ENCODE measurements around the gene DNASE2B.

The DNASE2B gene

DNA sequence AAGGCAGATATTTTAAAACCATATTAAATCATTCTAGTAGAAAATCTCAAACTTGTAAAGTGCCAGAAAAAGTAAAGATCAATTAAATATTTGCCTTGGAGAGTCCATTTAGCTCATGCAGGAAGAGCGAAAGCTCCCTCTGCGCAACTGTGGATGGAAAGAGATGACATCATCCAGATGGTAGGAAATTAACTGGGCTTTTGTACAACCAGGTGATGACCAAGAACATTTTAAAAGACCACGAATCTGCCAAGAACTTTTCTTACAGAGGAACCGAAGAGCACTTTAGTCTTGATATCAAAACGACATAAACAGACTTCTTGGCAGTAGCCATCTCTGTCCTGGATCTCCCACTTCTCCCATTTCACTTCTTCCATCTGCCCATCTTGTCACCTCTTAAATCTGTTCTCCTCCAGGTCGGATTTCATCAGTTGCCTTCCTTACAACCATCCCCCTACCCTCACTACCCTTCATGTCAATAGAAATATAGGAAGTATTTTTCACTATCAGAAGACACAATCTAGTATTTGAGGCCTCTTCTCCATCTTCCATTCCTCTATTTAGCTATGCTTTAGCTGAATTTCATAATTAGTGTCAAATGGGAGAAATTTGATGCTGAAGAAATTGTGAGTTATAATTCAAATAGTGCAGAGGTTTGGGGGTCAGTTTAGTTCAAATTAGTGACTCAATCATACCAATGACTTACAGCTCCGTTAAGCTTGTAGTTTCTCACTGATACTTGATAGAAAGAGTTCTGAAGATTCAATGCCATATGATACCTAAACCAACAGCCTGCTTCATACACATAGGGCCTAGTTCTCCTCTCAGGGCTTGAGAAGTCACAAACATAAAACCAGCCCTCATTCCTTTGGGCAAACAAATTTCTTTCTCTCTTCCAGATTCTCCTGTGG is 22.0 kb upstream of the DNASE2B start:
- DNase-seq, result no peak

GRCh38 chr1:84377480-84378095 is 20.7 kb upstream of the DNASE2B start:
- no peak for DNase-seq

GRCh38 chr1:84379138-84379916 is 19.0 kb upstream of the DNASE2B start:
- DNase-seq, result no peak

- no peak for DNase-seq
These were observed 18.4 kb upstream of the DNASE2B start for GRCh38 chr1:84379917-84380180.

GRCh38 chr1:84382127-84382526 is 16.2 kb upstream of the DNASE2B start:
- DNase-seq, result no peak

DNA sequence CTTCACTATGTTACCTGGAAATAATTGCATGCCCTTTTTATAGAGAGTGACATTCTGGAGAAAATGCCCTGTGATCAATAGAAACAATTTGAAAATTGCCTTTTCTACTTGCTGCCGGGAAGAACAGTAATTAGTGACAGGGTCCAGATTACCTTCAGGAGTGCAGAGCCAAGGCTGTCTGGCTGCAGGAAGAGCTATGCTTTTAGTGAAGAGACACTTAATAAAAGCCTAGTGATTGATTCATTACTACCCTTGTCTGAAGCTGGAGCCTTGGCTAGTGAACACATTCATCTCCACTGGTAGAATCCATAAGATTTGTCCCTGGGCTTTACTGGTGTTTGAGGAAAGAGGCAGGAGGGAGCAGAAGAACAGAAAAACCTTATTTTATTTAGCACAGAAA is 12.9 kb upstream of the DNASE2B start:
- no peak for DNase-seq

DNA sequence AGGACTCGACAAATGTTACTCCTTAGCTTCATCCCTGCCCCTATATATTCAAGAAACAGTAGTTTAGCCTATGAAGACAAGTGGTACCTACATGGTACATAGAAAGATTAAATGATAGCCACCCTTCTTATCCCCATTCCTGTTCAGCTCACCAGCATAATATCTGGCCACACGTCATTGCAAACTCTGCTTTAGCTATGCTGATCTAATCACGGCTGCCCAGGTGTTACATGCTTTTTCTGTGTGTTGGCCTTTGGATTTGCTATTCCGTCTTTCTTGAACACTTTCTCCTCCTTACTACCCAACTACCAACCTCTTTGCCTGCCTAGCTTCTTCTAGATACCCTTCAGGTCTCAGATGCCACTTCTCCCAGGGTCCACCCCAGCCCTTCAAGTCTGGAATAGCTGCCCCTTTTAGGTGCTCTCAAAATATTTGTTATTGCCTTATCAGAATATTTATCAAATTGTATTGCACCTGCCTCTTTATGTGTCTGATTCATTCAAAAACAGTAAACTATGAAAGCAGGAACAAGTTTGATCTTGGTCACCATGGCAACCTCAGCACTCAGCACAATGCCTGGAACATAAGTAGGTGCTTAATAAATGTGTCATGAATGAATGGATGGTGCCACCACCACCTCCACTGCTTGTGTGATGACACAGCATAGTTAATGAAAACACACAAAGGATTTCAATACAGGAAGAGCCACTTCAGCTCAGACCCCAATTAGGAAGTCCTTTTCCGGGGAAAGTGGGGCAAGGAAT is 11.4 kb upstream of the DNASE2B start:
- DNase-seq, result no peak

- DNase-seq, result no peak
These were observed 10.7 kb upstream of the DNASE2B start for GRCh38 chr1:84387480-84388163.

GRCh38 chr1:84390226-84390625 is 8.1 kb upstream of the DNASE2B start:
- DNase-seq, result no peak

GRCh38 chr1:84401156-84401555 is 2.9 kb downstream of the DNASE2B start:
- no peak for DNase-seq

DNA sequence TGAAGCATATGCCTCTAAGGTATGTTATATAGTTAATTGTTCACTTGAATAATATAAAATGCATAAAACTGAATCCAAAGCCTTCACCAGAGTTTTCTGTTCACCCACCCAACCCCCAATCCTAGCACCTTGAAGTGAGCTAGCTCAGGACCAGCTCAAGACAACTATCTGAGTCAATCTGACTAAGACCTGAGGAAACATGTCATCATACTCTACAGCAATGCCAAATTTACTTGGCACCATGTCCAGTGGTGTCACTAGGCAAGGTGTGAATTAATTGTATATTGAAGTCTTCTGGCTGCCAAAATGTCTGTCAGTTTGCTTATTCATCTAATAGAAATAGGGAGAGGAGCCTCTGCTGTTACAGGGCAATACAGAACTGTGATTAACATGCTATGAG is 3.8 kb downstream of the DNASE2B start:
- DNase-seq, result no peak

DNA sequence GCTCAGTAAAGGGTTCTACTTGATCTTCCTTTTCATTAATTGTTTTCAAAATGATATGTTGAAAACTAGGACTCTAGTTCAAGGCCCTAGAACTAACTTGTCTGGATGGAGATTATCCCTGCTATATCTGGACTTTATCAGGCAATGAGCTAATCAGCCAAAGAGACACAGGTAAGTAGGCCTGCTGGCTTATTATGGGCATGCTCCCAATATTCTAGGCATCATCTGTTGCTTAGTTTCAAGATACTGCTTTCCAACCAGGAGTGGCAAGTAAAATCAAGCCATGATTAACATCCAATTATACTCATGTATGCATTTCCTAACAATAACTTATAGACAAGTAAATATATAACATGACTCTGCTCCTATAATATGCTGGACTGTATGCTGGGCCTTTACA is 4.2 kb downstream of the DNASE2B start:
- no peak for DNase-seq

DNA sequence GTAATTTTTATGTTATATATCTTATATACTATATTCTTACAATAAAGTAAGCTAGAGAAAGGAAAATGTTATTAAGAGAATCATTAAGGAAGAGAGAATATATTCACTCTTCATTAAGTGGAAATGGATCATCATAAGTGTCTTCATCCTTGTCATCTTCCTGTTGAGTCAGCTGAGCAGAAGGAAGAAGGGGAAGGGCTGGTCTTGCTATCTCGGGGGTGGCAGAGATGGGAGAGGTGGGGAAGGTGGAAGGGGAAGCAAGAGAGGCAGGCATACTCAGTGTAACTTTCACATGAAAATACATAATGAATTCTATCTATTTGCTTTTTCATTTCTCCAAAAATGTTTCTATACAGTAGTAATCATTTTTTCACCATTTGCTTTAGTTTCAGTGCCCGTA is 5.1 kb downstream of the DNASE2B start:
- DNase-seq, result no peak

DNA sequence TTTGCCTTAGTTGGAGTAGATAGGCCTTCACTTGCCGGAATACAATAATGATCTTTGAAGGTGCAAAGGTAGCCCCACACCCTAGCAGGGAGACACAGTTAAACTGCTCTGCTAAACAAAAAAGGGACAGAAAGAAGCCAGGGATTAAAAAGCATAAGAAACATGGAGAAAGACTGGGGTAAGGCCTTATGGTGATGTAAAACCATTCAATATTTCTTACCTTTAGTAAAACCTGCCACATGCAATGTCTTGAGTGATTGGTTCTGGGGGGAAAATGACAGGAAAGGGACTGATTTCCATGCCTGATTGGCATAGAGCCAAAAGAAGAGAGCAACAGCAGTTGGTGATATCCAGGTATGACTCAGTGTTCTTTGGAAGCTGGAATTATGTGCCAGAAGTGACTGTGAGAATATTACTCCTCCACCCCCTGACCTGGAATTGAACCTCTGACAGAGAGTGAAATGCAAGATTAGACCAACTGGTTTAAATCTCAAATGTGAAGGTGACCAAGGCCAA is 8.1 kb downstream of the DNASE2B start:
- DNase-seq, result no peak

DNA sequence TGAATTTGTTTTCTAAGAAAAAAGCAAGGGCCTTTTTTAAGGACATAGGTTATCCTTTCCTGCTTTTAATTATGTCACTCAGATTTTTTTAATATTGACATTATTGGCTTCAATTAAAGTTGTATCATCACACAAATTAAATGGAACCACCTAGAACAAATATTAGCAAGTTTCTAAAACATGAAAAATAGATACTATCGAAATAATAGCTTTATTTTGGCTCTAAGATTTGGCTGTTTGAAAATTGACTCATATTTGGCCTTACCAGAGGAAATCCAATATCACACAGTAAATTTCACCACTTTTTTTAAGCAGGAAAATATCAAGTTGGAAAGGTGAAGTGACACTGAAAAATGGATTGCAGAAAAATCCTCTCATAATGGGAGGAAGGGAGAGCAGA is 9.2 kb downstream of the DNASE2B start:
- DNase-seq, result no peak

DNA sequence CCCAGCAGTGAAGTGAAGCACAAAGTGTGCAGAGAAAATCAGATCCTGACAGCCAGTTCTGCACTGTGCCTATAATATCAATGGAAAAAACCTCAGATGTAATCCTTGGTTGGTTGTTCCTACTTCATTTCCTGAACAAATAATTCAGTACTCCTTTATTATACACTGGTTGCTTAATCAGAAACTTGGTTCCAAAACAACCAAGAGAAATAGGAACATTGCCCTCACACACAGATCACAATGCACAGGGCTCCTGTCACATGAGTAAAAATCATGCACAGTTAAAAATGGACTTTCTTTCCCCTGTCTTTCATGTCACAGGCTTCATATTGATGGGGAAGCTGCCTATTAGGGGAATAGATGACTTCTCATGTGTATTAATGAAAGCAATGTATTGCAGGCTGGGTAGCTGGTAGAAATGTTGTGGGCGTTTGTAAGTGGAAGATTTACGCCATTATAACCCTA is 9.7 kb downstream of the DNASE2B start:
- no peak for DNase-seq

DNA sequence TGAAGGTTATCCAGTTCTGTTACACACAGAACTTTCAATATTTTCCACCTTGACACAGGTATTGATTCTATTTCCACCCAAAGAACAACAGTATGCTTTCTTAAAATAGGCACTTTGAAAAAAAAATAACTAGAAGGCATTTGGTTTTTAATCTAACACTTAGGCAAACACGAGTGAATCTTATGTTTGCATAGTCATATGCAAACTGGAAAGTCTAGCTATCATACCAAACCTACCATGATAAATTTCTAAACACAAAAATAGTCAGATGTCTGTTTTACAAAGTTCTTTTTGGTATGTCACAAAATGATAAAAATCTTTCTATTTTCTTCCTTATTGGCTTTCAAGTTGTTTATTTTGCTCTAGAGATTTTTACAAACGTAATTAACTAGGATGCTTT is 11.6 kb downstream of the DNASE2B start:
- no peak for DNase-seq

DNA sequence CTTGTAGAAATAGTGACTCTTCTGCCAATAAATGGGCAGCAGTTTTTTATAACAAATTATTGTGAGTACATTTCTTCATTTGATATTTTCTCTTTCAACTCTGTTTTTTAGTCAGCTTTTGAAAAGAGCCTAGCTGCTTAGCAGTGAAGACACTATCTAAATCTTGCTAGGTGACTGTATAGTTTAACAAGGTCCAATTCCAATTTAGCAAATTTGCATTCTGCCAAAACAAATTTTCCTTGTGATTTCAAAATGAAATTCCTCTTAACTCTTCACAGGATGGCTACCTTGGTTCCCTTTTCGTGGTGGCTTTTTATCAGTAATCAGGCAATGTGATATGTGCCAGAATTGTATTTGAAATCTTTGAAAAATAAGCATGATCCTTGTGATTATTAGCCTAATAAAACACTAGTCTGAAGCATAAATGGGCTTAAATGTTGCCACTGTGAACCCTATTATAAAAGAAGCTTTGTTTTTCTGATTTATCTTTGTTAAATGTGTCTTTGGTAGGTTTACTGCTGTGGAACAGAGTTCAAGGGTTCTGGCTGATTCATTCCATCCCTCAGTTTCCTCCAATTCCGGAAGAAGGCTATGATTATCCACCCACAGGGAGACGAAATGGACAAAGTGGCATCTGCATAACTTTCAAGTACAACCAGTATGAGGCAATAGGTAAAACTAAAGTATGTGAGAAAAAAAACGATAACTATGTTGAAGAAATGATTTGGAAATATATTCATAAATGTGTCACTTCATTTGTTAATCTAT is 12.2 kb downstream of the DNASE2B start:
- no peak for DNase-seq

DNA sequence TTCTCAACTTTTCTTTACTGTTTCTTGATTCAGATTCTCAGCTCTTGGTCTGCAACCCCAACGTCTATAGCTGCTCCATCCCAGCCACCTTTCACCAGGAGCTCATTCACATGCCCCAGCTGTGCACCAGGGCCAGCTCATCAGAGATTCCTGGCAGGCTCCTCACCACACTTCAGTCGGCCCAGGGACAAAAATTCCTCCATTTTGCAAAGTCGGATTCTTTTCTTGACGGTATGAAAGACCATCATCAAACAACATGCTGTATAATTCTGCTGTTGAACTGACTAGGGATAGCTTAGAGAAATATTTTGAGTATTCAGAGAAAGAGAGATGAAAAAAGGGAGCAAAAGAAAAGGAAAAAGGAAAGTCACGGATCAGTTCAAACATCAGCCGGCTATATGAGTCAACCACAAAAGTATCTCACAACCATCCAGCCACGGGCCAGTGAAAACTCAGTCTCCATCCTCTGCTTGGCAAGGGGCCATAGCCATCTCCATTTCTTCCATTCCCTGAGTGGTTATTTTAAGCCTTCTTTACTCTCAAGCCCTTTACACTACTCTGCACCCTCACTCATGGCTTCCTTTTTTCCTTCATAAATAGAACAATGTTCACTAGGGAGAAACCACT is 14.1 kb downstream of the DNASE2B start:
- DNase-seq, result no peak

DNA sequence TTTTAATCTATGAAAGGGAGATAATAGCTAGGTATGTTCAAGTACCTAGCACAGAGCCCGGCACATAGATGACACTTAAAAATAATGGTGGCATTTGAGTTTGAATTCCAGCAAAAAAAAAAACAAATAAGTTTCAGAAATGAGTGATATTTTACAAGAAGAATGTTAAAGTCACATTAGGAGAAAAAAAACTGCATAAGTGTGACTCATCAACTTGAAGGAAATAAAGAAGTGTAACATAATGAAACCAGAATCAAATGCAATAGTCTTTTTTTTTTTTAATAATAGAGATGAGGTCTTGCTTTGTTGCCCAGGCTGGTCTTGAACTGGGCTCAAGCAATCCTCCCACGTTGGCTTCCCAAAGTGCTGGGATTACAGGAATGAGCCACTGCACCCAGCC is 17.1 kb downstream of the DNASE2B start:
- DNase-seq, result no peak

DNA sequence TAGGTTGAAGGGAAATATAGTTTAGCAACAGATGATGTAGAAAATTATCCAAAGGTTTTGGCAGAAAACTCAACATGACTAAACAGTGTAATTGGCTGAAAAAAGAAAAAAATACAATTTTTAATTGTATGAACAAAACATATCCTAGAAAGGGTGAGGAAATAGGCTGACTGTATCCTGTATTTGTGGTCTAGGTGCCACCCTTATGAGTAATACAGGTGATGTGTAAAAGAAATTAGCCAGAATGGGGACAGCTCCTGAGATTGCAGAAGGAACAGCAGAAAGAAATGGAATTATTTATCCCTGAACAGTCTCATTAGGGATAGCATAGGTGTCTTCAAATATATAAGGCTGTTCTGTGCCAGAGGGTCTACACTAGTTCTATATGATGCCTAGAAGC is 24.6 kb downstream of the DNASE2B start:
- DNase-seq, result no peak
